Fibroblast of lung (primary cell): ENCODE results near the gene RANBP10. TPM values are rescaled to one million over a fixed set of nuclear protein-coding genes. Genes with fewer than 3 reads are reported as not detected.

Experiments used
- DNase-seq, 2 donors: peaks; one replicate each; pipeline versions ENCODE4 v3.0.0 to v3.0.0-alpha.2; 2010; ENCODE audit warnings: low read depth in 2 of 2
- H2AFZ ChIP-seq: 2 replicates; pipeline ENCODE4 v1.5.1; 2012; ENCODE audit warnings: low read length, control low read depth, inconsistent platforms
- H3K27ac ChIP-seq: 2 replicates; pipeline ENCODE4 v1.5.1; 2011; ENCODE audit warnings: low read length, control low read depth; ENCODE audit not compliant: insufficient read depth
- H3K27me3 ChIP-seq: 2 replicates; pipeline ENCODE4 v1.5.1; 2011; ENCODE audit warnings: mild to moderate bottlenecking, low read length; ENCODE audit not compliant: control insufficient read depth, insufficient read depth
- H3K36me3 ChIP-seq: 2 replicates; pipeline ENCODE4 v1.5.1; 2011; ENCODE audit warnings: low read length; ENCODE audit not compliant: control insufficient read depth, insufficient read depth
- H3K4me1 ChIP-seq: 2 replicates; pipeline ENCODE4 v1.5.1; 2011; ENCODE audit warnings: low read length; ENCODE audit not compliant: control insufficient read depth, insufficient read depth; ENCODE audit errors: extremely low read depth
- H3K4me2 ChIP-seq: 2 replicates; pipeline ENCODE4 v1.5.1; 2011; ENCODE audit warnings: low read length, control low read depth; ENCODE audit not compliant: insufficient read depth; ENCODE audit errors: extremely low read depth
- H3K4me3 ChIP-seq, 4 experiments: fragments of 200-600 bp in 1 of 4; sonication (generic) in 1 of 4; replicated peaks in 1 of 4; 2 replicates each; pipeline ENCODE4 v1.5.1; 2011 to 2016; ENCODE audit warnings: low read length in 4 of 4, low read depth in 3 of 4, mild to moderate bottlenecking in 3 of 4, control low read depth in 2 of 4, inconsistent platforms in 1 of 4, mixed read lengths in 1 of 4; ENCODE audit not compliant: insufficient read depth in 1 of 4; ENCODE audit errors: control extremely low read depth in 1 of 4
- H3K79me2 ChIP-seq: 2 replicates; pipeline ENCODE4 v1.5.1; 2012; ENCODE audit warnings: mild to moderate bottlenecking, low read length, inconsistent platforms; ENCODE audit not compliant: control insufficient read depth, insufficient read depth
- H3K9ac ChIP-seq: 2 replicates; pipeline ENCODE4 v1.5.1; 2011; ENCODE audit warnings: mild to moderate bottlenecking, low read length, control low read depth; ENCODE audit not compliant: insufficient read depth
- H3K9me3 ChIP-seq: 2 replicates; pipeline ENCODE4 v1.5.1; 2012; ENCODE audit warnings: low read depth, low read length; ENCODE audit not compliant: control insufficient read depth, insufficient read depth
- H4K20me1 ChIP-seq: 2 replicates; pipeline ENCODE4 v1.5.1; 2011; ENCODE audit warnings: low read length; ENCODE audit not compliant: control insufficient read depth, insufficient read depth; ENCODE audit errors: extremely low read depth
- CTCF ChIP-seq, 2 donors: IDR thresholded peaks in 1 of 2; conservative IDR thresholded peaks in 1 of 2; 1 replicate in 1 of 2; 2 replicates in 1 of 2; pipeline ENCODE4 v1.5.1; 2011 to 2012; ENCODE audit warnings: low read length in 2 of 2, control low read depth in 1 of 2, inconsistent platforms in 1 of 2, low read depth in 1 of 2, mild to moderate bottlenecking in 1 of 2
- EZH2 ChIP-seq: IDR thresholded peaks from 2 replicates; pipeline ENCODE4 v1.5.1; 2012; ENCODE audit warnings: low read length, control low read depth, mild to moderate bottlenecking; ENCODE audit errors: missing control alignments
- polyA plus RNA-seq, 2 donors: library from polyadenylated mRNA; depleted of rRNA in 1 of 2; stranded (reverse) in 1 of 2; unstranded in 1 of 2; fragments of >200 nt; gene quantifications; 2 replicates each; pipeline ENCODE4 v1.2.1, GENCODE V29; 2011 to 2012; ENCODE audit warnings: missing spikeins in 1 of 2
- total RNA-seq: library from RNA; depleted of rRNA; stranded (reverse); fragments of >200 nt; gene quantifications from 2 replicates; pipeline ENCODE4 v1.2.1, GENCODE V29; 2014

Gene RANBP10
- total and polyA plus RNA-seq, 2 donors (not counting 1 experiment from before 2014, with no cell fraction given): 4.6 to 7.1 TPM

DNA sequence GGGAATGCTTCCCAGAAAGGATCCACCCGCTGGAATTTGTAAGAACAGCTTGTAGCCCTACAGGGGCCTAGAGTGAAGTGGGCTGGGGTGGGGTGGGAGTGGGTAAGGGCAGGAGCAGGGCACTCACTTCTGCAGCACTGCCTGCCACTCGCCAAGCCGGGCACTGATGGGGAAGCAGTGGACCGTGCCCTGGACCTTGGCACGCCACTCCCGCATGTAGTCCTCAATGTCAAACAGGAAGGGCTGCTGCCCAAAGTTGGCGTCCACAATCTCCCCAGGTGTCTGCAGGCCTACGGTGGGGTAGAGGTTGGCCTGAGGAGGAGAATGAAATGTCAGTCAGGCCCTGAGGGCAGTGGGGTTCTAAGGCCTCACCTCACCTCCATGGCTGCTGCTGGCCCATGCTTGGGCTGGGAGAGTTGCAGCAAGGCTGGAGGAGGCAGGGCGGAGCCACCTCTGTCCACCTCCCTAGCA is 71.6 kb downstream of the RANBP10 start:
- Histone ChIP-seq H3K4me1 (no peaks in the 10 kb centered on the region), H2AFZ (no peak overlapping the region), H3K9me3 (no peaks in the 10 kb centered on the region), H3K4me2 (no peak overlapping the region), H3K9ac (no peak overlapping the region), H3K27me3 (no peaks in the 10 kb centered on the region), H3K27ac (no peak overlapping the region), H4K20me1 (no peaks in the 10 kb centered on the region), H3K4me3 (no peak overlapping the region), H3K36me3 (peaks cover 2% of the 10 kb centered on the region), H3K79me2 (no peaks in the 10 kb centered on the region)
- TF ChIP-seq EZH2 (no peak), CTCF (conservative IDR thresholded peaks at IDR 0.05 in 1 of 2, IDR thresholded peaks at IDR 0.05 in 1 of 2; ENCODE audit: low read depth in 1 of 2, low read length in 2 of 2) (no peak)
- DNase-seq: no peak

DNA sequence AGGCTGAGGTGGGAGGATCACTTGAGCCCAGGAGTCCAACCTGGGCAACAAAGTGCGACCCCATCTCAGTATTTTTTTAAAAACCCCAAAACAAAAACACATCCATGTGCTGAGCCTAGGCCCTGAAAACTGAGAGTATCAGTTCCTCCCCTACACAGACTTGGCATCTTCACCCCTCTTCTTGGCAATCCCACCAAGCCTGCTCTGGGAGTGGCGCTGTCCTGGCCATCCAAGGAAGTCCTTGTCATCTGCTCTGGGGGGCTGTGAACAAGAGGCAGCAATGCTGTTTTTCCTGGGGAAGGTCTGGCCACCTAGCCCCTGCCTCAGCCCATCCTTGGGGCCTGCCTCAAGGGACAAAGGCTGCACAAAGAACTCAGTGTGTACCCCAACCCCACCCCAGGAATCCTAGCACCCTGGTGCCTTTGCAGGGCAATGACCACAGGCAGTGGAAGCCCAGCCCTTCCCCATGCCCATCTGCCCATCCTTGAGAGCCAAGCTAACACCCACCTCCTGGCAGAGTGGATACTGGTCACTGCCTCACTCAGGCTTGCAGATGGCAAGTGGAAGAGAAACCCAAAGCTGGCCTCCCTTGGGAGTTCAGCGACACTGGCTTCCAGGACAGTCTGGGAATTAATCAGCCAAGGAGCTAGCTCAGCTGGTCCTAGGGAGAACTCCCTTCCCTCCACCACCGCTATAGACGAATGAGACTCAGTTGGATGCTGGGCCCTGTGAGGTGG is 72.5 kb downstream of the RANBP10 start:
- TF ChIP-seq CTCF (conservative IDR thresholded peaks at IDR 0.05 in 1 of 2, IDR thresholded peaks at IDR 0.05 in 1 of 2; ENCODE audit: low read depth in 1 of 2, low read length in 2 of 2): no peak
- TF ChIP-seq EZH2: no peak
- no peak overlapping the region for H2AFZ ChIP-seq
- no peaks in the 10 kb centered on the region for H3K9me3 ChIP-seq
- H3K4me1 ChIP-seq: no peaks in the 10 kb centered on the region
- H3K79me2 ChIP-seq: no peaks in the 10 kb centered on the region
- DNase-seq: no peak
- H3K36me3 ChIP-seq: peaks cover 5% of the 10 kb centered on the region
- no peaks in the 10 kb centered on the region for H3K27me3 ChIP-seq
- no peaks in the 10 kb centered on the region for H4K20me1 ChIP-seq
- H3K4me2 ChIP-seq: no peak overlapping the region
- H3K4me3 ChIP-seq: no peak overlapping the region
- no peak overlapping the region for H3K9ac ChIP-seq
- no peak overlapping the region for H3K27ac ChIP-seq

GRCh38 chr16:67731753-67732095 is 74.6 kb downstream of the RANBP10 start:
- Histone ChIP-seq H3K36me3 (peaks cover 9% of the 10 kb centered on the region), H3K27ac (no peak overlapping the region), H3K4me1 (no peaks in the 10 kb centered on the region), H3K4me3 (no peak overlapping the region), H3K9me3 (no peaks in the 10 kb centered on the region), H3K4me2 (no peak overlapping the region), H3K27me3 (no peaks in the 10 kb centered on the region), H3K79me2 (no peaks in the 10 kb centered on the region), H3K9ac (no peak overlapping the region), H4K20me1 (no peaks in the 10 kb centered on the region), H2AFZ (no peak overlapping the region)
- no peak for DNase-seq
- no peak for TF ChIP-seq EZH2
- no peak for TF ChIP-seq CTCF (conservative IDR thresholded peaks at IDR 0.05 in 1 of 2, IDR thresholded peaks at IDR 0.05 in 1 of 2; ENCODE audit: low read depth in 1 of 2, low read length in 2 of 2)
